Stomach (tissue), 9 donors: ENCODE results near the gene DRC1. TPM values are rescaled to one million over a fixed set of nuclear protein-coding genes. Genes with fewer than 3 reads are reported as not detected.

Experiments
- DNase-seq, 2 donors: peaks; one replicate each; pipeline versions ENCODE4 v3.0.0 to v3.0.0-alpha.2; 2013 to 2019
- H3K27ac ChIP-seq, 5 donors: fragments of 200-600 bp in 4 of 5; sonication (generic) in 4 of 5; one replicate each; pipeline ENCODE4 v1.5.1; 2013 to 2019; ENCODE audit warnings: mild to moderate bottlenecking in 1 of 5, moderate library complexity in 1 of 5
- H3K27me3 ChIP-seq, 3 donors: fragments of 200-600 bp; sonication (generic); one replicate each; pipeline ENCODE4 v1.5.1; 2017 to 2019; ENCODE audit warnings: mixed run types in 1 of 3
- H3K36me3 ChIP-seq, 4 donors: fragments of 200-600 bp; sonication (generic); 1 replicate in 3 of 4; 2 replicates in 1 of 4; pipeline ENCODE4 v1.5.1; 2016 to 2019
- H3K4me1 ChIP-seq, 4 donors: fragments of 200-600 bp; sonication (generic); one replicate each; pipeline ENCODE4 v1.5.1; 2016 to 2019
- H3K4me3 ChIP-seq, 4 donors: fragments of 200-600 bp; sonication (generic) in 3 of 4; one replicate each; pipeline ENCODE4 v1.5.1; 2016 to 2019; ENCODE audit warnings: mild to moderate bottlenecking in 1 of 4
- H3K9me3 ChIP-seq, 4 donors: fragments of 200-600 bp; sonication (generic); one replicate each; pipeline ENCODE4 v1.5.1; 2016 to 2019
- EP300 ChIP-seq: sonication (generic); formaldehyde crosslinking; IDR thresholded peaks from one replicate; pipeline ENCODE4 v1.6.1; 2017; ENCODE audit warnings: antibody characterized with exemption
- POLR2A ChIP-seq, 4 donors: fragments of 450-650 bp; IDR thresholded peaks; one replicate each; pipeline ENCODE4 v1.6.1; 2016; ENCODE audit warnings: antibody characterized with exemption in 4 of 4, control low read depth in 2 of 4, mild to moderate bottlenecking in 1 of 4, moderate library complexity in 1 of 4
- POLR2AphosphoS5 ChIP-seq, 3 donors: sonication (generic); formaldehyde crosslinking; IDR thresholded peaks; one replicate each; pipeline ENCODE4 v1.6.1; 2016; ENCODE audit warnings: antibody characterized with exemption in 3 of 3
- WGBS, 5 donors: extraction: QIAGEN DNeasy Blood & Tissue Kit in 3 of 5; methylation state at CpG; one replicate each; pipeline versions ENCODE4 v1.1.5 to v1.1.7; 2013 to 2018; 5-methylcytosine and 5-hydroxymethylcytosine counted together
- intact Hi-C: fragments of 100-400 bp; cut with DNase I; formaldehyde crosslinking; loops from one replicate; pipeline ENCODE4 v1.15.1; 2023; ENCODE audit warnings: low total_unique reads
- polyA plus RNA-seq, 3 donors: library from polyadenylated mRNA; stranded (reverse); fragments of 200-250 nt; gene quantifications; one replicate each; pipeline ENCODE4 v1.2.3, GENCODE V29; 2013
- total RNA-seq, 5 donors: library from RNA; depleted of rRNA; stranded (reverse); fragments of >200 nt; gene quantifications; one replicate each; pipeline versions ENCODE4 v1.1.0 to v1.2.3, GENCODE V29; 2014 to 2016
- TF ChIP-seq, protein P1 (sequence below), 7 experiments: fragments of 450-650 bp in 4 of 7; fragments of 200-600 bp in 3 of 7; sonication (generic) in 3 of 7; IDR thresholded peaks; one replicate each; pipeline ENCODE4 v1.5.1; 2016 to 2019; ENCODE audit warnings: antibody characterized with exemption in 7 of 7, control low read depth in 2 of 7, mild to moderate bottlenecking in 1 of 7
- donor health status: healthy with polysubstance abuse.
- donor health status: Bipolar disorder and iron deficiency.
- donor health status: healthy.

Gene DRC1
- total and polyA plus RNA-seq, 8 donors: 2.2 TPM; not detected in 7

DNA sequence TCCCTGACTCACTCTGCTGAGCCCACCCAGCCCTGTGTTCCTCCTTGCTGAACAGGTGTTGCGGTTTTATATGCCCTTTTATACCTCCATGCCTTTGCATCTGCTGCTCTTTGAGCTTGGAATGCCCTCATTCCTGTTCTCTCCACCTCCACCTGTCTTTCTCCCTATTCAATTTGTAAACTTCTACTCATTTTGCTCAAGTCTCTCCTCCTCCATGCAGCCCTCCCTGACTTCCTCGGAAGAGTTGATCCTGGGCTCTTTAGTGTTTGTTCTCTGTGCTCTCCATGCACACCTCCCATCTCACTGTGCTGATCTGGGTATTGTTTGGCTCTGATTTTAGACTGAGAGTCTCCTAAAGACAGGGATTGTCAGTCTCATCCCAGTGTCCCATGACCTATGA, 83.4 kb downstream of the DRC1 start:
- DNase-seq: no peak
- TF ChIP-seq POLR2A (IDR thresholded peaks at IDR 0.05) (no peak), POLR2AphosphoS5 (IDR thresholded peaks at IDR 0.05) (no peak), EP300 (no peak)
- TF ChIP-seq, protein P1, sequence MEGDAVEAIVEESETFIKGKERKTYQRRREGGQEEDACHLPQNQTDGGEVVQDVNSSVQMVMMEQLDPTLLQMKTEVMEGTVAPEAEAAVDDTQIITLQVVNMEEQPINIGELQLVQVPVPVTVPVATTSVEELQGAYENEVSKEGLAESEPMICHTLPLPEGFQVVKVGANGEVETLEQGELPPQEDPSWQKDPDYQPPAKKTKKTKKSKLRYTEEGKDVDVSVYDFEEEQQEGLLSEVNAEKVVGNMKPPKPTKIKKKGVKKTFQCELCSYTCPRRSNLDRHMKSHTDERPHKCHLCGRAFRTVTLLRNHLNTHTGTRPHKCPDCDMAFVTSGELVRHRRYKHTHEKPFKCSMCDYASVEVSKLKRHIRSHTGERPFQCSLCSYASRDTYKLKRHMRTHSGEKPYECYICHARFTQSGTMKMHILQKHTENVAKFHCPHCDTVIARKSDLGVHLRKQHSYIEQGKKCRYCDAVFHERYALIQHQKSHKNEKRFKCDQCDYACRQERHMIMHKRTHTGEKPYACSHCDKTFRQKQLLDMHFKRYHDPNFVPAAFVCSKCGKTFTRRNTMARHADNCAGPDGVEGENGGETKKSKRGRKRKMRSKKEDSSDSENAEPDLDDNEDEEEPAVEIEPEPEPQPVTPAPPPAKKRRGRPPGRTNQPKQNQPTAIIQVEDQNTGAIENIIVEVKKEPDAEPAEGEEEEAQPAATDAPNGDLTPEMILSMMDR (IDR thresholded peaks at IDR 0.05): no peak
- no peaks in the 10 kb centered on the region for H3K36me3 ChIP-seq
- 83 to 90% (median 86%) methylated on average over 2 of the region's 2 CpGs for WGBS, 5 donors
- no peak overlapping the region for H3K4me3 ChIP-seq
- no peaks in the 10 kb centered on the region for H3K4me1 ChIP-seq
- H3K27ac ChIP-seq: no peak overlapping the region
- H3K9me3 ChIP-seq: no peaks in the 10 kb centered on the region
- no peaks in the 10 kb centered on the region for H3K27me3 ChIP-seq
- intact Hi-C loops: no loop called here

GRCh38 chr2:26485725-26486418, 84.2 kb downstream of the DRC1 start:
- no peak overlapping the region for H3K27ac ChIP-seq
- DNase-seq: no peak
- 86 to 91% (median 88%) methylated on average over 8 of the region's 8 CpGs for WGBS, 5 donors
- intact Hi-C loops: no loop called here
- no peaks in the 10 kb centered on the region for H3K27me3 ChIP-seq
- H3K4me3 ChIP-seq: no peak overlapping the region
- H3K4me1 ChIP-seq: no peaks in the 10 kb centered on the region
- H3K36me3 ChIP-seq: no peaks in the 10 kb centered on the region
- no peaks in the 10 kb centered on the region for H3K9me3 ChIP-seq
- TF ChIP-seq POLR2A (IDR thresholded peaks at IDR 0.05): no peak
- no peak for TF ChIP-seq POLR2AphosphoS5 (IDR thresholded peaks at IDR 0.05)
- TF ChIP-seq, protein P1 (IDR thresholded peaks at IDR 0.05): no peak
- no peak for TF ChIP-seq EP300

DNA sequence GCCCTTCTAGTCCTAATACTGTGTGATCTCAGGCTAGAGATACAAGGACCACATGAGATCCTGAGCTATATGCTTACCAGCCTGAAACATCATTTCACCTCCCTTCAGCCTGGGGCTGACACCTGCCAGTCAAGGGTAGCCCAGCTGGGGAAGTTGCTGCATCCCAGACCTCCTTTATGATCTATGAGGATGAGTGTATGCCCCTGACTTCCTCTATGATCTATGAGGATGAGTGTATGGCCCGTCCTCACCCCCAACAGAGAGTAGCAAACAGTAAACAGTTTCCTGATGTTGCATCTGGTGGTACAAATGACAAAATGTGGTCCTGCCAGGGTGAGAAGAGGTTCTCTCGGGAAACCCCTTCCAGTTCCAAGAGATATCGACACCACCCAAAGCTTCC, 85.1 kb downstream of the DRC1 start:
- Histone ChIP-seq H3K4me1 (no peaks in the 10 kb centered on the region), H3K36me3 (no peaks in the 10 kb centered on the region), H3K27me3 (no peaks in the 10 kb centered on the region), H3K27ac (no peak overlapping the region), H3K4me3 (no peak overlapping the region), H3K9me3 (no peaks in the 10 kb centered on the region)
- DNase-seq: no peak
- intact Hi-C loops: no loop called here
- 84 to 92% (median 91%) methylated on average over 3 of the region's 3 CpGs for WGBS, 5 donors
- TF ChIP-seq, protein P1 (IDR thresholded peaks at IDR 0.05): no peak
- TF ChIP-seq POLR2AphosphoS5 (IDR thresholded peaks at IDR 0.05) (no peak), POLR2A (IDR thresholded peaks at IDR 0.05) (no peak), EP300 (no peak)

DNA sequence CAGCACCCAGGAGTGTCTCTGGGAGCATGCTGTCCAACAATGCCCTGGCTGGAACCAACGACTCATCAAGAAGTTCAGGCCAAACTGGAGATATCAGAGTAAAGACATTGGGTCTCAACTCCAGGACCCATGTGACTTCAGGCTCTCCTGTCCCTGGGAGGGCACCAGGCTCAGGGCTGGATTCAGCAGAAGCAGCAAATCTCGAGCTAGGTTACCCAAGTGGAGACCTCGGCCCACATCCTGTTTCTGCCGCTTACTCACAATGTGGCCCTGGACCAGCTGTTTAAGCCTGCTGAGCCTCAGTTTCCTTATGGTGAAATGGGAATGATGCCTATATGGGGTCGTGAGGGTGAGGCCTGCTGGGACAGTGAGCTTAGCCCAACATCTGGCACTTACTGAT, 85.5 kb downstream of the DRC1 start:
- H3K27me3 ChIP-seq: no peaks in the 10 kb centered on the region
- DNase-seq: no peak
- no peaks in the 10 kb centered on the region for H3K4me1 ChIP-seq
- TF ChIP-seq, protein P1 (IDR thresholded peaks at IDR 0.05): no peak
- TF ChIP-seq POLR2A (IDR thresholded peaks at IDR 0.05): no peak
- no peak for TF ChIP-seq POLR2AphosphoS5 (IDR thresholded peaks at IDR 0.05)
- TF ChIP-seq EP300: no peak
- H3K9me3 ChIP-seq: no peaks in the 10 kb centered on the region
- no peak overlapping the region for H3K27ac ChIP-seq
- WGBS, 5 donors: 67 to 84% (median 75%) methylated on average over 5 of the region's 5 CpGs
- H3K4me3 ChIP-seq: no peak overlapping the region
- intact Hi-C loops: no loop called here
- H3K36me3 ChIP-seq: no peaks in the 10 kb centered on the region
